Heart right ventricle (tissue), 16 donors: ENCODE data around the gene ZNF217. TPM values are rescaled to one million over a fixed set of nuclear protein-coding genes. Genes with fewer than 3 reads are reported as not detected.
"Not testable (repeated sequence)": the region's sequence is repeated elsewhere in the genome, so short reads cannot be mapped to it uniquely, and the experiment has no call there.

Source experiments
- ATAC-seq, 8 donors: fragments of 200-7000 bp; cut with Tn5 transposase; one replicate each; pipeline ENCODE4 v1.9.1; 2020; ENCODE audit warnings: mild to moderate bottlenecking in 8 of 8, moderate library complexity in 8 of 8, moderate number of reproducible peaks in 1 of 8
- DNase-seq, 2 donors: peaks; one replicate each; pipeline ENCODE4 v3.0.0-alpha.2; 2020
- H3K27ac ChIP-seq, 10 donors: fragments of 200-600 bp; sonication (generic) in 2 of 10; one replicate each; pipeline versions ENCODE4 v1.5.0 to v1.8.0; 2020 to 2022; ENCODE audit warnings: mild to moderate bottlenecking in 3 of 10
- H3K27me3 ChIP-seq, 7 donors: fragments of 200-600 bp; one replicate each; pipeline ENCODE4 v1.8.0; 2021 to 2022; ENCODE audit warnings: mild to moderate bottlenecking in 2 of 7
- H3K36me3 ChIP-seq, 9 donors: fragments of 200-600 bp; sonication (generic) in 1 of 9; one replicate each; pipeline versions ENCODE4 v1.5.0 to v1.8.0; 2020 to 2022; ENCODE audit warnings: mild to moderate bottlenecking in 2 of 9
- H3K4me1 ChIP-seq, 9 donors: fragments of 200-600 bp; sonication (generic) in 1 of 9; one replicate each; pipeline versions ENCODE4 v1.5.0 to v1.8.0; 2020 to 2022; ENCODE audit warnings: mild to moderate bottlenecking in 4 of 9
- H3K4me3 ChIP-seq, 10 donors: fragments of 200-600 bp; sonication (generic) in 2 of 10; one replicate each; pipeline versions ENCODE4 v1.5.0 to v1.8.0; 2020 to 2022; ENCODE audit warnings: mild to moderate bottlenecking in 7 of 10, moderate library complexity in 2 of 10
- H3K9me3 ChIP-seq, 11 donors: fragments of 200-600 bp in 10 of 11; sonication (generic) in 2 of 11; one replicate each; pipeline versions ENCODE4 v1.5.0 to v1.8.0; 2013 to 2022; ENCODE audit warnings: mild to moderate bottlenecking in 2 of 11, control low read depth in 1 of 11, moderate library complexity in 1 of 11
- WGBS, 2 donors: extraction: QIAGEN DNeasy Blood & Tissue Kit; methylation state at CpG; one replicate each; pipeline ENCODE4 v1.1.7; 2013; ENCODE audit warnings: inconsistent platforms in 1 of 2; 5-methylcytosine and 5-hydroxymethylcytosine counted together
- intact Hi-C, 10 donors: fragments of 100-400 bp; cut with DNase I; formaldehyde crosslinking; loops; one replicate each; pipeline versions ENCODE4 v1.11.1 to v1.14.2; 2022
- polyA plus RNA-seq, 2 donors: library from polyadenylated mRNA; stranded (reverse); fragments of 200-250 nt; gene quantifications; one replicate each; pipeline ENCODE4 v1.2.3, GENCODE V29; 2013
- total RNA-seq, 10 donors: library from RNA; stranded (reverse); fragmentation: NEBNext Ultra II Directional in 3 of 10; extraction: Animal tissue kit (Norgen Biotek cat#: 25700) in 3 of 10; gene quantifications; one replicate each; pipeline versions ENCODE4 v1.2.1 to v1.2.4, GENCODE V29; 2021 to 2023
- TF ChIP-seq, protein P1 (sequence below), 9 donors: fragments of 200-600 bp; sonication (generic) in 2 of 9; IDR thresholded peaks; one replicate each; pipeline versions ENCODE4 v1.5.0 to v1.8.0; 2021 to 2022; ENCODE audit warnings: antibody characterized with exemption in 9 of 9, mild to moderate bottlenecking in 5 of 9, moderate library complexity in 1 of 9
- donor health status: Arrhythmogenic right ventricular cardiomyopathy.
- donor health status: ischemic (EF 13 %, LVEDD 7.1; RV severe dilation, severe dysfunction).
- donor health status: healthy with polysubstance abuse.
- donor health status: DM: no; HTN: yes; CAD: no.
- donor health status: DM: no; HTN: no; CAD: no.
- donor health status: ischemic (EF 25% LVEDD 6.9; RV normal size, moderate dysfunction).
- donor health status: ischemic (EF 25% LVEDD 5.7; RV mildly dilated, moderate dysfunction).
- donor health status: healthy.
- donor health status: DM: yes; HTN: yes; CAD: no.
- donor health status: Ischemic cardiomyopathy.
- donor health status: ischemic (EF 35%, LVEDD 5.7; RV mildly dilated, moderate dysfunction).
- donor health status: nonischemic (EF 11% LVEDD 7.7; RV severe dilation, severe dysfunction).
- donor health status: DM: yes; HTN: yes; CAD: no.
- donor health status: PGD.
- donor health status: ischemic (EF 29% LVEDD 5.4; RV normal size, mild dysfunction).
- donor health status: nonischemic (EF 23%, LVEDD 6.1; RV moderate dilation, normal function).

The ZNF217 gene
- total and polyA plus RNA-seq, 12 donors = 3.3 to 18.4 (median 8.2) TPM

DNA sequence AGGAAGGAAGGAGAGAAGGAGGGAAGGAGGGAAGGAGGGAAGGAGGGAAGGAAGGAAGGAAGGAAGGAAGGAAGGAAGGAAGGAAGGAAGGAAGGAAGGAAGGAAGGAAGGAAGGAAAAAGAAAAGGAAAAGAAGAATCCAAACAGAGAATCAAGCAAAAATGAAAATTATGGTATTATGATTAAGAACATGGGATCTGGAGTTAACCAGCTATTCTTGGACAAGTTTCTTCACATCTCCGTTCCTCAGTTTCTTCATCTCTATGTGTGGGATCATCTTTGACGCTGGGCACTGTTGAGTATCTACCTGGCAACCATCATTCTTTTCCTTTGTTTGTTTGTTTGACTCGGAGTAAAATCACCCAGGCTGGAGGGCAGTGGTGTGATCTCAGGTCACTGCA lies 71.6 kb downstream of the ZNF217 start:
- peaks cover 0 to 3% (median 0%) of the 10 kb centered on the region in 7 donors for H3K27me3 ChIP-seq
- TF ChIP-seq, protein P1, sequence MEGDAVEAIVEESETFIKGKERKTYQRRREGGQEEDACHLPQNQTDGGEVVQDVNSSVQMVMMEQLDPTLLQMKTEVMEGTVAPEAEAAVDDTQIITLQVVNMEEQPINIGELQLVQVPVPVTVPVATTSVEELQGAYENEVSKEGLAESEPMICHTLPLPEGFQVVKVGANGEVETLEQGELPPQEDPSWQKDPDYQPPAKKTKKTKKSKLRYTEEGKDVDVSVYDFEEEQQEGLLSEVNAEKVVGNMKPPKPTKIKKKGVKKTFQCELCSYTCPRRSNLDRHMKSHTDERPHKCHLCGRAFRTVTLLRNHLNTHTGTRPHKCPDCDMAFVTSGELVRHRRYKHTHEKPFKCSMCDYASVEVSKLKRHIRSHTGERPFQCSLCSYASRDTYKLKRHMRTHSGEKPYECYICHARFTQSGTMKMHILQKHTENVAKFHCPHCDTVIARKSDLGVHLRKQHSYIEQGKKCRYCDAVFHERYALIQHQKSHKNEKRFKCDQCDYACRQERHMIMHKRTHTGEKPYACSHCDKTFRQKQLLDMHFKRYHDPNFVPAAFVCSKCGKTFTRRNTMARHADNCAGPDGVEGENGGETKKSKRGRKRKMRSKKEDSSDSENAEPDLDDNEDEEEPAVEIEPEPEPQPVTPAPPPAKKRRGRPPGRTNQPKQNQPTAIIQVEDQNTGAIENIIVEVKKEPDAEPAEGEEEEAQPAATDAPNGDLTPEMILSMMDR (IDR thresholded peaks at IDR 0.05) = no peak
- H3K9me3 ChIP-seq = no peaks in the 10 kb centered on the region
- no peak overlapping the region for H3K27ac ChIP-seq
- H3K4me3 ChIP-seq = no peak overlapping the region
- ATAC-seq (no peak), DNase-seq (no peak)
- H3K4me1 ChIP-seq = no peaks in the 10 kb centered on the region
- intact Hi-C loops = no loop called here
- no peaks in the 10 kb centered on the region for H3K36me3 ChIP-seq
- WGBS, 2 donors = 86 to 91% methylated on average over 3 of the region's 3 CpGs

DNA sequence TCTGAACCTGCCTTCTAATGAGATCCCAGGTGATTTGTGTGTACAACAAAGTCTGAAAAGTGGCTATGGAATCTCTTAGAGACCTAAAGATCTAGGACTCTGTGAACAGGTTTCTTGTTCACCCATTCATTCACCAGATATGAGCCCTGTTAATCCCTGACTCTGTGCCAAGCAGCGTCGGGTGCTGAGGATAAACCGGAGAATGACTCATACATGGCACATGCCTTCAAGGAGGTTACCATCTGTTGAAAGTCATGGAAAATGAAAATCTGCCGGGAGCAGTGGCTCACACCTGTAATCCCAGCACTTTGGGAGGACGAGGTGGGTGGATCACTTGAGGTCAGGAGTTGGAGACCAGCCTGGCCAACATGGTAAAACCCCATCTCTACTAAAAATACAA lies 72.2 kb downstream of the ZNF217 start:
- H3K36me3 ChIP-seq, DNase-seq, intact Hi-C loops, H3K9me3 ChIP-seq, H3K4me1 ChIP-seq, H3K4me3 ChIP-seq, ATAC-seq, H3K27ac ChIP-seq, H3K27me3 ChIP-seq: not testable (repeated sequence)
- 67 to 68% methylated on average over 5 of the region's 5 CpGs for WGBS, 2 donors

DNA sequence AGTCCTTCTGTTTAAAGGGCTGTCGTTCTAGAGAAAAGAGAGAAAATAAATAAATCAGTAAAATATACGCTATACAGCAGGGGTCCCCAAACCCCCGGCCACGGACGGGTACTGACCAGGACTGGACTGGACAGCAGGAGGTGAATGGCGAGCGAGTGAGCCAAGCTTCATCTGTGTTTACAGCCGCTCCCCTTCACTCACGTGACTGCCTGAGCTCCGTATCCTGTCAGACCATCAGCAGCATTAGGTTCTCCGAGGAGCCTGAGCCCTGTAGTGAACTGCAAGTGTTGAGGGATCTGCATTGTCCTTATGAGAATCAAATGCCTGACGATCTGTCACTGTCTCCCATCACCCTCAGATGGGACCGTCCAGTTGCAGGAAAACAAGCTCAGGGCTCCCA lies 76.5 kb downstream of the ZNF217 start:
- 73 to 74% methylated on average over 13 of the region's 13 CpGs for WGBS, 2 donors
- H3K27me3 ChIP-seq = peaks cover 0 to 3% (median 0%) of the 10 kb centered on the region in 7 donors
- ATAC-seq = no peak

More for the DNA sequence above, 76.5 kb downstream of the ZNF217 start:
- no peak overlapping the region for H3K27ac ChIP-seq
- TF ChIP-seq, protein P1 (IDR thresholded peaks at IDR 0.05) = no peak
- DNase-seq = no peak
- no peaks in the 10 kb centered on the region for H3K9me3 ChIP-seq
- intact Hi-C loops = no loop called here
- H3K36me3 ChIP-seq = no peaks in the 10 kb centered on the region
- H3K4me1 ChIP-seq = no peaks in the 10 kb centered on the region
- no peak overlapping the region for H3K4me3 ChIP-seq
